GM18873 (cell line): ENCODE measurements around the gene SPIN1.

ENCODE experiments used
- ATAC-seq: cut with Tn5 transposase; IDR thresholded peaks from one replicate; pipeline ENCODE4 v1.9.1; 2021; ENCODE audit warnings: mild to moderate bottlenecking, moderate library complexity, moderate number of reproducible peaks; ENCODE audit not compliant: unreplicated experiment, low FRiP score

SPIN1 gene

DNA sequence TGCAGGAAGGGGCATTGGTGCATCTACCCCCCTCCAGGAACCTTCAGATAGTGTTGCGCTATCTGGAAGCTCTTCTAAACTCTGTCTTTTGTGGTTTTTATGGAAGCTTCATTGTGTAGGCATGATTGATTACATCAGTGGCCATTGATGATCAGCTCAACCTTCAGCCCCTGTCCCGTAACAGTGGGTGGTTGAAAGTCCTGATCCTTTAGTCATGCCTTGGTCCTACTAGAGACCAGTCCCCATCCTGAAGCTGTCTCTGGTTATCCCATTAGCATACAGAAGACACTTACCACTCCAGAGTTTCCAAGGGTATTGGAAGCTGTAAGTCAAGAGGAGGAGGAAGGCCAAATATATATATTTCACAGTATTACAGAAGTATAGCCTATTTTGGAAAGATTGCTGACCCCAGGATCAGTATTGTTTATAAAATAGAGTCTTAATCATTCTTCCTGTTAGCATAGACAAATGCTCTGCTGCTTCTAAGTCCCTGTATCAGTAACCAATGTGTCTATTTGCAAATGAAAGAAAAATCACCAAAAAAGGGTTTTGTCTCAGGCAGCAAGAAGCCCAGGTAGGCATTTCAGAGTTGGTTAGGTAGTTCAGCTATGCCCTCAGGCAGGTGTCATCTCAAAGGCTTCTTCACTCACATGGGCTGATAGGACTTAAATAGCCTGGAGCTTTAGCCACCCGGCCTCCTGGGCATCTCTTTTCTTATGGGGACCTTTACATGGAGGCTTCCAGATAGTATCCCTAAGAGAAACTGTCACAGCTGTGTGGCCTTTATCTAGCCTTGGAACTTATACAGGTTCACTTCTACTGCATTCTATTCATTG is 41.6 kb downstream of the SPIN1 start:
- ATAC-seq = no peak

DNA sequence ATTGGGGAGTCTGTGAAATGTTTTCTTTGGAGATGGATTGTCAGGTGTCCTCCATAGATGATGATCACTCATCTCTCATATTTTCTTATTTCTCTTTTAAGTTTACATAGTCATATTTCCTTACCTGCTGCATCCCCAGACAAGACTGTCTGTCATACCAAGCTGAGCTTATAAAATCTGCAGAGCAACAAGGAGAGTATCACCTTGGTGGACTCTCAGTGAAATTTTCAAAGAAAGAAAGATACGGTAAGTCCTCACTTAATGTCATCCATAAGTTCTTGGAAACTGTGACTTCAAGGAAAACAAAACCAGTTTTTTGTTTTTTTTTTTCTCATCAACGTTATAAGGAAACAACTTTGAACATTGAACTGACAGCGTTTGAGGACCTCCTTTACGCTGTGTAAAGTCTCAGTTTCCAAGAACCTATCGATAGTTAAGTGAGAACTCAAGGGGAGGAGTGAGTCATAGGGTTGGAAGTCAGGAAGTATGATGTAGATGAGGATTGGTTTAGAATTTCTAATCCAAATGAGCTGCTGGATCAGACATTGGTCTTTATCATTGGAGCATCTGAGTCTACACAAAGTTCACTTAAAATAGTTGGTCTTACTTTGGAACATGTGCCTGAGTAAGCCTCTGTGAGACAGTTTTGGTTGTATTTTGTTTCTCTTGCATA is 45.5 kb downstream of the SPIN1 start:
- no peak for ATAC-seq

DNA sequence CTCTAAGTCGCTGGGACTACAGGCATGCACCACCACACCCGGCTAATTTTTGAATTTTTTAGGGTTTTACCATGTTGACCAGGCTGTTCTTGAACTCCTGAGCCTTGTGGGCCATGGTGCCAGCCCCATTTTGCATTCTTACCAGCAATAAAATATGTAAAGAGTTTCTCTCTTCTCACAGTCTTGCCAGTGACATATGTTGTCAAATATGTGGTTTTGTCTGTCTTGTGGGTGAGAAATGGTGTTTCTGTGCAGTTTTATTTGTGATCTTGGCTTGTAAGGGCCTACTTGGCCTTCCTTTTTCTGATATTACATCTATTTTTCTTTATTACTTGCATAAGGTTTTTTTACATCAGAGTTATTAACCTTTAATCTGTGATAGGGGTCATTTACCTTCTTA is 47.1 kb downstream of the SPIN1 start:
- no peak for ATAC-seq

DNA sequence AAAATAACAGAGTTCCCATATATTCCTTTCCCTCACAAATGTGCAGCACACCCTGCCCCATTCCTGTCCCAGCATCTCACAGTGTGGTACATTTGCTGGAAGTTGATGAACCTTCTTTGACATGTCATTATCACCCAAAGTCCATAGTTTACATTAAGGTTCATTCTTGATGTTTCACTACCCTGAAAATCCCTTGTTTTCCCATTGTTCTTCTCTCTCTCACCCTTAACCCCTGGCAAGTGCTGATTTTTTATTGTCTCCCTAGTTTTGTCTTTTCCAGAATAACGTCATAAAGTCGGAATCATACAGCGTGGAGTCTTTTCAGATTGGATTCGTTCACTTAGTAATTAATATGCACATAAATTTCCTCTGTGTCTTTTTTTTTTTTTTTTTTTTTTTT is 48.1 kb downstream of the SPIN1 start:
- no peak for ATAC-seq

DNA sequence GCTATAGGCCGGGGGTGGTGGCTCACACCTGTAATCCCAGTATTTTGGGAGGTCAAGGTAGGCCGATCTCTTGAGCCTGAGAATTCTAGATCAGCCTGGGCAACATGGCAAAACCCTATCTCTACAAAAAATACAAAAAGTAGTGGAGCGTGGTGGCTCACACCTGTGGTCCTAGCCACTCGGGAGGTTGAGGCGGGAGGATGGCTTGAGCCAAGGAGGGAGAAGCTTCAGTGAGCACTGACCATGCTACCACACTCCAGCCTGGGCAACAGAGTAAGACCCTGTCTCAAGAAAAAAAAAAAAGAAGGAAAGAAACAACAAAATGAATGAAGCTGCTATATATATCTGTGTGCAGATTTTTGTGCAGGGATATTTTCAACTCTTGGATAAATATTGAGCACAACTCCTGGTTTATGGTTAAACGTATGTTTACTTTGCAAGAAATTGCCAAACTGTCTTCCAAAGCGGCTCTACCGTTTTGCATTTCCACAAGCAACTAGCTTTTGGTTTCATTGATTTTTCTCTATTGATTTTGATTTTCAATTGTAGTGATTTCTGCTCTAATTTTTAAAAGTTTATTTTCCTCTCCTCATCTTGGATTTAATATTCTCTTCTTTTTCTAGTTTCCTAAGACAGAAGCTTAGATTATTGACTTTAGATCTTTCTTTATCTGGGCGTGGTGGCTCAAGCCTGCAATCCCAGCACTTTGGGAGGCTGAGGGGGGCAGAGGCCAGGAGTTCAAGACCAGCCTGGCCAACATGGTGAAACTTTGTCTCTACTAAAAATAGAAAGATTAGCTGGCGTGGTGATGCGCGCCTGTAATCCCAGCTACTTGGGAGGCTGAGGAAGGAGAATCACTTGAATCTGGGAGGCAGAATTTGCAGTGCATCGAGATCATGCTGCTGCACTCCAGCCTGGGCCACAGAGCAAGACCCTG is 49.2 kb downstream of the SPIN1 start:
- no peak for ATAC-seq

DNA sequence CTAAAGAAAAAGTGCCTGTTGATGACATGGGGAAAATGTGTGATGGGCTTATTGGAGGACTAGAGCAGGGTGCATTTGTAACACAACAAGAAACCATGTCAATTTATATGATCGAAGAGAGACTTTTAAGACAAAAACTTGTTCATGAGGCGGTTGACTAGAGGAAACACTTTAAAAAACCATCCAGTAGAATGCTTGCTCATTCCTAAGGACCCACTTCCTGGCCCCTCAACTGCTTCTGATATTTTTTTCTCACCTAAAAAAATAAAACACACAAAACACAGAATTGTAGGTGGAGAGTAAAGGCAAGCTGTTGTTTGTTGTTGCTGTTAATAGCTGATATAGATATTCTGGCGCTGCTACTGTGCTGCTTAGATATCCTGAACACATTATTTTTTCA is 50.6 kb downstream of the SPIN1 start:
- ATAC-seq = no peak

DNA sequence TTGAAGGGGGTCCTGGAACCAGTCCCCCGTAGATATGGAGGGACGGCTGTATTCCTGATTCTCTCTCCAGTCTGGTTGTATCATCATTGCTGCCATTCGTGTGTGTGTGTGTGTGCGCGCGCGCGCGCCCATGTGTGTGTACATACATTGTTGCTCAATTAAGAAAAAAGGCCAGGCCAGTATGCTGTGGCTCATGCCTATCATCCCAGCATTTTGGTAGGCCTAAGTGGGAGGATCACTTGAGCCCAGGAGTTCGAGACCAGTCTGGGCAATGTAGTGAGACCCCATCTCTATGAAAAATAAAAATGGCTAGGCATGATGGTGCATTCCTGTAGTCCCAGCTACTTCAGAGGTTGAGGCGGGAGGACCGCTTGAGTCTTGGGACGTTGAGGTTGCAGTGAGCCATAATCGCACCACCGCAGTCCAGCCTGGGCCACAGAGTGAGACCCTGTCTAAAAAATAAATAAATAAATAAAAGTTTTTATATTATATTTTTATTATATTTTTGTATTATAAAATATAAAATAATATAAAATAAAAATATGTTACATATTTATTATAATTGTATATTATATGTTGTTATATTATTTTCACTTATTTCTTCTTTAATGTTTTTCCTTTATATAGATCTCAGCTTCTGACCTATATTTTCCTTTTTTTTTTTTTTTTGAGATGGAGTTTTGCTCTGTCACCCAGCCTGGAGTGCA is 53.2 kb downstream of the SPIN1 start:
- no peak for ATAC-seq

DNA sequence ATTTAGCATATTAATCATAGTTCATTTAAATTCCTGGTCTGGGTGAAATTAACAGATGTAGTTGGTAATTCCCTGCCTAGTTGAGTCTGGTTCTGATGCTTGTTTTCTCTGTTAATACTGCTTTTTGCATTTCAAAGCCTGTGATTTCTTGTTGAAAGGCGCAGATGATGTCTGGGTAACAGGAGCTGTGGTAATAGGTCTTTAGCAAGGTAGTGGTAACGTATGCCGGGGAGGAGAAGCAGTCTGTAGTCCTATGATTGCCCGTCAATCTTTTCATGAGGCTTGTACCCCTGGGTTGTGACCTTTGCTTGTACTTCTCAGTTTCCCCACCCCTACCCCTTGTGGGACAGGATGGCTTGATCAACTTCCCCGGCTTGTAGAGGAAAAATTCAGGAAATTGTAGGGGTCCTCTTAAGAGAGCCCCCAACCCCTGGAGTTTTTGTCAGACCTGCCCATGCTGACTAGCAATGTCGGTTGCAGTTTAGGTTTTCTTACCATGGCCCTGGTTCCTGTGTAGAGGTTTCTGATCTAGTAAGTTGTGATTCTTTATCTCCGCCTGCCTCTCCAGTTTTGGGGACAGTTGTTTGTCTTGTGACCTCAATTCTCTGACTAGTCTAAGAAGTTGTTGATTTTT is 55.4 kb downstream of the SPIN1 start:
- ATAC-seq = no peak

DNA sequence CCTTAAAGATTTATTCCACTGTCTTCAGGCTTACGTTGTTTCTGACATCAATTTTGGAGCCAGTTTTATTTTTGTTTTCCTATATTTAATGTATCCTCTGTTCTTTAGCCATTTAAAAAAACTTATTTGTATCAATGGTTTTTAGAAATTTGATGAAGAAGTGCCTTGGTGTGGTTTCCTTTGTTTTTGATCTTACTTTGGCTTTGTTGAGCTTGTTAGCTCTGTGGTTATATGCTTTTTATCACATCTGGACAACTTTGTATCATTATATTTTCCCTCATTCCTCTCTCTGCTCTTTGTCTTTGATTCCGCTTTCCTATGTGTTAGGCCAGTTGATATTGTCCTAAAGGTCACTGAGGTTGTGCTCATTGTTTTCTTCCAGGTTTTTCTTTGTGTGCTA is 58.5 kb downstream of the SPIN1 start:
- ATAC-seq = no peak

DNA sequence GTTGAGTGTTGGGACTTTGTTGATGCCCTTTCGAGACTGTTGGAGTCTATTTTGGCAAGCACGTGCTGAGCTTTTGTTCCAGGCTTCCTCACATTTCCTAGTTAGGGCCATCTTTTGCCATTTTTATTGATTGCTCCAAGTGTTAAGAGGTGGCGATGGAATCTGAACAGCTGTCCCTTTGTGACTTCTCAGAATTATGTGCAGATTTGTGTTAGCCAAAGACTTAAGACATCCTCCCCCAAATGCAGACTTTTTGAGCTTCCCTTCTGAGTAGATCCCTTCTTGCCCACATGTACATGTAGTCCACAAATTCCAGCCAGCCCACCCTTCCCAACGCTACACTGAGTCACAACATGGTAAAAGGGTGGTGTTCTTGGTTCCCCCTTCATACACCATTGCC is 59.2 kb downstream of the SPIN1 start:
- ATAC-seq = no peak

DNA sequence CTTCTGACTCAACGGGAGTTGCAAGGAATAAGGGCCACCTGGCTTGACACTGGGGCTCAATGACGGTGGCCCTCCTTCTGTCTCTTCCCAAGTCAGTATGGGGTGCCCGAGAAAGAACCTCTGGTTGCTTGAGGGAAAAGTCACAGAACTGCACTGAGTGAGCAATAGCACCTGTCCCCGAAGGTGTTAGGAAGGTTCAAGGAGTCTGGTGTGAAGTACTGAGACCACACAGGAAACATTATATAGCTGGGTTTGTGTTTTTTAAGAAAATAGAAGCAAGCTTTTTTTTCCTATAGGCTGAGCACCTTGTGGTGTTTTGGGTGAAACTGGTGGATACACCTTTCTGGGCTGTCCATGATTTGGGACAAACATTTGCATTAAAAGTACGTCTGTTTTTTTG is 62.9 kb downstream of the SPIN1 start:
- no peak for ATAC-seq

DNA sequence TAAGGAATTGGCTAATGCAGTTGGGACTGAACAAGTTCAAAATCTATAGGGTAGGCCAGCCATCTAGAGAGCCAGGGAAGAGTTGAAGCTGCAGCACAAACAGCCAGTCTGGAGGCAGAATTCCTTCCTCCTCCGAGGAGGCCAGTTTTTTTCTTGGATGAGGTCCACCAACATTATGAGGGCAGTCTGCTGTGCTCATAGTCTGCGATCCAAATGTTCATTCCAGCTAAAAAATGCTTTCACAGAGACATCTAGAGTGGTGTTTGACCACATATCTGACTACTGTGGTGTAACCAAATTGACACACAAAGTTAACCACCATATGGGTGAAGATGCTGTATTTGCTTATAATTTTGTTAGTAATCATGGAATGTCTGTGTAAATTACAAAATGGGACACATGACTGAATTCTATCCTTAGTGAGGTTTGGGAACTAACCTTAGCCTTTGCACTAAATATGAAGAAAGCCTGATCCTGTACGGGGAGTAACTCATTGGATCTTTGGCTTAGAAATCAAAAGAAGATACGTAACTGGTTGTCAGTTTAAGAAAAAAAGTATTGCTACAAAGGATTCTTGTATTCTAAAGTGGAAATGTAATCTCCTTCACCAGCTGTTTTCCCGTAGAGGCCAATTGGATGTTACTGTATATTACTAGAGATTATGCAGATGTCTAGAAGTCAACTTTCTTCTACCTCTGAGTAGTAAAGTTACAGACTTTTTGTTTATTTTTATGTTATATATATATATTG is 70.6 kb downstream of the SPIN1 start:
- ATAC-seq = no peak

DNA sequence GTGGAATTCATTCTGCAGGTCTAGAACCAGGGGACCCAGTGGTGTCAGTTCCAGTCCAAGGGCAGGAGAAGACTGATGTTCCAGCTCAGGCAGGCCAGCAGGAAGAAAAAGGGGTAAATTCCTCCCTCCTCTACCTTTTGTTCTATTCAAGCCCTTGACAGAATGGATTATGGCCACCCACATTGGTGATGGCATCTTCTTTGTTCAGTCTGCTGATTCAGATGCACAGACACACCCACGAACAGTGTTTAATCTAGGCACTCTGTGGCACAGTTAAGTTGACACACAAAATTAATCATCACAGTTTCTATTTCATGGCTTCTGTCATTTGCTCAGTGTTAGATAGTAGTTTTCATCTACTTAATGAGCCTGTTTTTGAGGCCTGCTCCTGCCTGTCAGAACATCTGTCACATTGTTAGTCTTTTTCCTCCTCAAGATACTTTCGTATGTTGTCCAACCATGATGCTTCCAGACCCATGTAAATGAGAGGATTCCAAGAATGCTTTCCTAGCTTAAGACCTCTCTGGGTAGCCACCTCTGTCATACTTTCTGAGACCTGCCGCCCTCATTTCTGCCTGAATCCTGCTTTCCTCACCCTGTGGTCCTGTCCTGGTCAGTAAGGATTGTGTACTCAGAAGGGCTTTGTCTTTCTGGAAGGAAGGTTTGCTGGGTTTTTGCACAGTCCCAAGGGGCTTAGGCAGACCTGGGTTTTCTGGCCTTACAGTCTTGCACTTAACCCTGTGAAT is 72.5 kb downstream of the SPIN1 start:
- no peak for ATAC-seq

DNA sequence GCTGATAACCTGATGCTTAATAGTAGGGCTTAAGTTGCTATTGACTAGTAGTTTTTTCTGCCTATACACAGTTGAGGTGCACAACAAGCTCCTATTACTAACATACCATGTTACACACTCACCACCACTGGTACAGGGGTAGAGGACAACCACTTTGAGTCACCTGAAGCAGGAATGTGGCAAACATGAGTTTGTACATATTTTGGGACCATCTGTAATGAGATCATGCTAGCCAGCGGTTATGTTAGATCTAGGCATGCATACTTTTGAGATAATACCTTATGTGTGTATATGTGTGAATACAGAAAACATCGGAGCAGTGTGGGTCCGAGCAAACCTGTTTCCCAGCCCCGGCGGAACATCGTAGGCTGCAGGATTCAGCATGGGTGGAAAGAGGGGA is 73.9 kb downstream of the SPIN1 start:
- ATAC-seq = no peak

DNA sequence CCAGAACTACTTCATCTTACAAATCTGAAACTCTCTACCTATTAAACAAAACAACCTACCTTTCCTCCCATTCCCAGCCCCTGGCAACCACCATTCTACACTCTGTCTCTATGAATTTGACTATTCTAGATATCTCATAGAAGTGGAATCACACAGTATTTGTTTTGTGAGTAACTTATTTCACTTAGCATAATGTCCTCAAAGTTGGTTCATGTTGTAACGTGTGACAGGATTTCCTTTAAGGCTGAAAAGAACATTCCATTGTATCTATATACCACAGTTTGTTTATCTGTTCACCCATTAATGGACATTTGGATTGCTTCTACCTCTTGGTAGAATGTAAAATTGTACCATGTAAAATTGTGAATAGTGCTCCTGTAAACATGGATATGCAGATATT is 76.6 kb downstream of the SPIN1 start:
- ATAC-seq = no peak

DNA sequence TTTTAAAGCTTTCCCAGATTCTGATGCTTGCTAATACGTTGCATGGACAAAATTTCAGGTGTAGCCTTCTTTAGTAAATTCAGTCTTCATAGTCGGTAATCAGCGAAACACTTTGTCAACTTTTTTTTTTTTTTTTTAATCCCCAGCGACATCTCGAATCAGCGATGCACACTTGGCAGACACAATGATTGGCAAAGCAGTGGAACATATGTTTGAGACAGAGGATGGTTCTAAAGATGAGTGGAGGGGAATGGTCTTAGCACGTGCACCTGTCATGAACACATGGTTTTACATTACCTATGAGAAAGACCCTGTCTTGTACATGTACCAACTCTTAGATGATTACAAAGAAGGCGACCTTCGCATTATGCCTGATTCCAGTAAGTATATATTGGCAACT is 80.0 kb downstream of the SPIN1 start:
- ATAC-seq = no peak

DNA sequence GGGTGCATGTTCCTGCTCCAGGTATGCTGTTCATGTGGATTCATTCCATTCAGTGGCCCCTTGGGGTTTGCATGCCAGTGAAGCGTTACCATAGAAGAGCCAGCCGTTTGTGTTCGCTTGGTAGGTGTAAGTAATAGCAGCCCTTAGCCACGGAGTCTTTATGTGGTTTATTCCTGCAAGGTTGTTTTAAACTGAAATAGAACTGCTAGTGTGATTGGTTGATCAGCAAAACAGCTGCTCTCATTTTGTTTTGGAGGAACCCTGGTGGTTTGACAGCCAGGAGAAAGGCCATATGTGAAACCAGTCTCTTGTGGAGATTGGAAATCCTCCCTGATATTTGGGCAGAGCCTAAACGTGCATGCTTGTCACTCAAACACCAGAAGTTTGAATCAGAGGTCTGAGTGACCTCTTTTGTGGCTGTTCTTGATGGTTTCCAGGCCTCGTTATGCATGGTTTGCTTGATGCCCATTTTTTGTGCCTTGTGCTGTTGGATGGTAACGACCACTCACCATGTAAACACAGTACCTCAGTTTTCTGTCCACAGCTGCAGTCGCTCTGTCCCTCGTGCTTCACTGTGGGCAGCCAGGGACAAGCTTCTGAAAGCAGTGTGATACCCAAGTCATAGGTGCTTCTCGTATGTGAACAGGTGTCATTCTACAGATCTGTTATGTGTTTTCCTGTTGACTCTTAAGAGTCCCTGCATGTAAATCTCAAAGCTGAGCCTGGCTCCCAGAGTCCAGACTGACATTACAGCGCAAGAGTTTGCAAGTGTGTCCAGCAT is 88.4 kb downstream of the SPIN1 start:
- ATAC-seq = no peak

DNA sequence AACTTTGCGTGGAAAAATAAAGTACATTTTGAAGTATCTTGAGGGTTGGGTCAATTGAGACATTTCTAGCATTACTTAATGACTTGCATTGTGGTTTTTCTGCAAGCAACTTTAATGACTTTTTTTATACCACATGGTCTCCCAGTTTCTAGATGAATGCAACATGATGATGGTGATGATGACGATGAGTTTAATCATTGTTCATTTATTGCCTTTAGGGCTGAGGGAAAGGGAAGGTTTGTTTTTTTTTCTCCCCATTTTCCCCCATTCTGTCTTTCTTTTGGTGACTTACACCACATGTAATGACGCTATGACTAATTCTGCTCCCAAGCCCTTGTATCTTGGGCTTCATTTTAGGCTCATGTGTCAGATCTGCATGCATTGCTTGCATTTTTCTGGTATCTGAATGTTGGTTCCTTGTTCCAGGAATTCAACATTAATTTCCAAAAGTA is 89.1 kb downstream of the SPIN1 start:
- ATAC-seq = no peak
